ENCODE results near the gene A4GALT. TPM values are rescaled to one million over a fixed set of nuclear protein-coding genes. Genes with fewer than 3 reads are reported as not detected.

Gene A4GALT, protein sequence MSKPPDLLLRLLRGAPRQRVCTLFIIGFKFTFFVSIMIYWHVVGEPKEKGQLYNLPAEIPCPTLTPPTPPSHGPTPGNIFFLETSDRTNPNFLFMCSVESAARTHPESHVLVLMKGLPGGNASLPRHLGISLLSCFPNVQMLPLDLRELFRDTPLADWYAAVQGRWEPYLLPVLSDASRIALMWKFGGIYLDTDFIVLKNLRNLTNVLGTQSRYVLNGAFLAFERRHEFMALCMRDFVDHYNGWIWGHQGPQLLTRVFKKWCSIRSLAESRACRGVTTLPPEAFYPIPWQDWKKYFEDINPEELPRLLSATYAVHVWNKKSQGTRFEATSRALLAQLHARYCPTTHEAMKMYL
- 10 to 100 TPM in 2 of 4 donors, 1 to 10 TPM in 2; 6.2 to 17.3 (median 9.1) TPM for total RNA-seq

DNA sequence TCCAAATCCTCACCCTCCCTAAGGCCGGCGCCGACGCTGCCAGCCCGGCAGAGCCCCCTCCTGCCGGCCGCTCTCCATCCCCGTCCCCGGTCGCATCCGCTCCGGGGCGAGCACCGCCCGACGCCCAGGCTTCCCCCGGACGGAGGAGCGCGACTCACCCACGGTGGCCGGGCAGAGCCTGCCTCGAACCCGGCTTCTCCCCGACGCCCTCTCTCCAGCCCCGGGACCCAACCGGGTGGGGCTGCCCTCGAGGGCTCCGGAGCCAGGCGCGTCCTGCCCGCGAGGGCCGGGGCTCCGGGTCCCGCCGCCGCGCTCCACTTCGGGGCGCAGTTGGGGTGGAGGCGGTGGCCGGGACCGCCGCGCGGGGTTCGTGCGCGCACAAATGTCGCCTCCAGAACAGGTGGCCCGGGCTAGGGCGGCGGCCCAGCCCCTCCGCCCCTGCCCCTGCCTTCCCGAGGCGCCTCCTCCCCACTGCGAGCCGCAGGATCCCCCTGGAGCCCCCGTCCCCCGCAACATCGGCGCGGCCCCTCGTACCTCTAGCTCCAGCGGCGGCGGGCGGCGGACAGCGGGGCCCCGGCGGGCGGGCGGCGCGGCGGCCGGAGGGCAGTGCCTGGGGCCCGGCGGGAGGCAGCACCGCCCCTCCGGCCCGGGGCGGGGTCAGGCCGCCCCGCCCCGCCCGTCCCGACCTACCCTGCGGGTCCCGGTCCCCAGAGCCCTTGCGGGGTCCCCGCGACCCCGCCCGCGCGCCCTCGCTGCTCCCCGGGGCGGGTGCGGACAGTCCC, at the start of gene A4GALT:
A4GALT (minus strand) TSS at position 608 of the 782 bp plus-strand sequence. CDS start 26,919 bp downstream, outside the sequence.
- no peak for DNase-seq
- TF ChIP-seq, protein P1, sequence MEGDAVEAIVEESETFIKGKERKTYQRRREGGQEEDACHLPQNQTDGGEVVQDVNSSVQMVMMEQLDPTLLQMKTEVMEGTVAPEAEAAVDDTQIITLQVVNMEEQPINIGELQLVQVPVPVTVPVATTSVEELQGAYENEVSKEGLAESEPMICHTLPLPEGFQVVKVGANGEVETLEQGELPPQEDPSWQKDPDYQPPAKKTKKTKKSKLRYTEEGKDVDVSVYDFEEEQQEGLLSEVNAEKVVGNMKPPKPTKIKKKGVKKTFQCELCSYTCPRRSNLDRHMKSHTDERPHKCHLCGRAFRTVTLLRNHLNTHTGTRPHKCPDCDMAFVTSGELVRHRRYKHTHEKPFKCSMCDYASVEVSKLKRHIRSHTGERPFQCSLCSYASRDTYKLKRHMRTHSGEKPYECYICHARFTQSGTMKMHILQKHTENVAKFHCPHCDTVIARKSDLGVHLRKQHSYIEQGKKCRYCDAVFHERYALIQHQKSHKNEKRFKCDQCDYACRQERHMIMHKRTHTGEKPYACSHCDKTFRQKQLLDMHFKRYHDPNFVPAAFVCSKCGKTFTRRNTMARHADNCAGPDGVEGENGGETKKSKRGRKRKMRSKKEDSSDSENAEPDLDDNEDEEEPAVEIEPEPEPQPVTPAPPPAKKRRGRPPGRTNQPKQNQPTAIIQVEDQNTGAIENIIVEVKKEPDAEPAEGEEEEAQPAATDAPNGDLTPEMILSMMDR (IDR thresholded peaks at IDR 0.05), result no peak
- no peak for TF ChIP-seq POLR2A (IDR thresholded peaks at IDR 0.05)
- Histone ChIP-seq H3K4me3 (peak within 1 kb of the TSS; percentile 53 to 68 (median 68)), H3K27ac (peak within 1 kb of the TSS; percentile 79 to 89 (median 82)), H3K36me3 (no peaks in the 10 kb centered on the region), H3K27me3 (peaks cover 4 to 8% of the 10 kb centered on the region in 2 donors), H3K4me1 (peaks cover 0 to 20% (median 10%) of the 10 kb centered on the region in 4 donors), H3K9me3 (no peaks in the 10 kb centered on the region)

DNA sequence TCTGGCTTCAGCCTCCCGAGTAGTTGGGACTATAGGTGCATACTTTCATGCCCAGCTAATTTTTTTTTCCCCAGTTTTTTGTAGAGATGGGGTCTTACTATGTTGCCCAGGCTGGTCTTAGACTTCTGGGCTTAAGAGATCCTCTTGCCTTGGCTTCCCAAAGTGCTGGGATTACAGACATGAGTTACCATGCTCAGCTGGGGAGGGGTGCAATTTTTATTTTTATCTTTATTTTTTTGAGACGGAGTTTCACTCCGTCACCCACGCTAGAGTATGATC, 49.7 kb upstream of the A4GALT start:
- Histone ChIP-seq H3K9me3 (no peaks in the 10 kb centered on the region), H3K4me3 (peak overlapping the region in 1 of 4 donors; percentile 33)

DNA sequence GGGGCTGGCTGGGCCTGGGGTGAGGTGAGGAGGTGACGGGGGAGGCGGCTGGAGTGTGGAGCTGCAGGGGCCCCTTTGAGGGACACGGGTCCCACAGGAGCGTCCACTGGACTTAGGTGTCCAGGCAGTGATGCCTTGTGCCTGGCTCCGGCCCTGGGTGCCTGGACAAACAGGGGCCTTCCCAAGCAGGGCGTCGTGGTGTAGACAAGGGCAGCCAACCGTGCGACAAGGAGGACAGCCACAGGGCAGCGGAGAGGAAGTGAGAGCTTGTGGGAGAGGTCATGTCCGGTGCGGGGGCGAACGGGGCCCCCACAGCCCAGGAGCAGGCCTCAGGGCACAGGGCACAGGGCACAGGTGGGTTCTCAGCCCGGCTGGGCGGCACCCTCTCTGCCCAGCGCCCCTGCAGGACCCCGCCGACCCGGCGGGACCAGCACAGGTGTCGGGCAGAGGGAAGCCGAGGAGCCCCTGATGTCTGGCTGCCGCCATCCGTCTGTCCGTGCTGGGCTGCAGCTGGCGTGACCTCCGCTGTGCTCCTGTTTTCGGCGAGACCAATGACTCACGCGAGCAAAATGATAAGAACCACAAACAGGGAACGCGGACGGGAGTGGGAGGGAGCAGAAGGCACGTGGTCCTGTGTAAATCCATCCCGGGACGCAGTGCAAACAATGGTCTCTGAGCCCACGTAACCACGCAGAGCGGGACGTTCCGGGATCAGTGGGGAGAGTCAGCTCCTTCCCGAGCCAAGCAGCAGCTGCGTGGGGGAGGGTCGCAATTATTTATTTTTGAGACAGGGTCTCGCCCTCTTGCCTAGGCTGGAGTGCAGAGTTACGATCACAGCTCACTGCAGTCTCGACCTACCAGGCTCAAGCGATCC, 49.1 kb upstream of the A4GALT start:
- no peaks in the 10 kb centered on the region for H3K9me3 ChIP-seq
- peak overlapping the region in 3 of 4 donors; percentile 4 to 33 (median 21) for H3K4me3 ChIP-seq
- peak; percentile 65 to 79 (median 76) for DNase-seq
- H3K27me3 ChIP-seq, result no peaks in the 10 kb centered on the region
- TF ChIP-seq, protein P1 (IDR thresholded peaks at IDR 0.05), result no peak
- no peak for TF ChIP-seq POLR2A (IDR thresholded peaks at IDR 0.05)
- H3K4me1 ChIP-seq, result peaks cover 0 to 18% (median 14%) of the 10 kb centered on the region in 4 donors
- no peaks in the 10 kb centered on the region for H3K36me3 ChIP-seq
- H3K27ac ChIP-seq, result peak overlapping the region in 1 of 4 donors; percentile 65

More for the DNA sequence above, 49.7 kb upstream of the A4GALT start:
- peak overlapping the region in 1 of 4 donors; percentile 65 for H3K27ac ChIP-seq
- no peak for TF ChIP-seq POLR2A (IDR thresholded peaks at IDR 0.05)
- TF ChIP-seq, protein P1 (IDR thresholded peaks at IDR 0.05), result no peak
- H3K36me3 ChIP-seq, result no peaks in the 10 kb centered on the region
- H3K4me1 ChIP-seq, result peaks cover 0 to 18% (median 14%) of the 10 kb centered on the region in 4 donors
- no peak for DNase-seq
- H3K27me3 ChIP-seq, result no peaks in the 10 kb centered on the region

DNA sequence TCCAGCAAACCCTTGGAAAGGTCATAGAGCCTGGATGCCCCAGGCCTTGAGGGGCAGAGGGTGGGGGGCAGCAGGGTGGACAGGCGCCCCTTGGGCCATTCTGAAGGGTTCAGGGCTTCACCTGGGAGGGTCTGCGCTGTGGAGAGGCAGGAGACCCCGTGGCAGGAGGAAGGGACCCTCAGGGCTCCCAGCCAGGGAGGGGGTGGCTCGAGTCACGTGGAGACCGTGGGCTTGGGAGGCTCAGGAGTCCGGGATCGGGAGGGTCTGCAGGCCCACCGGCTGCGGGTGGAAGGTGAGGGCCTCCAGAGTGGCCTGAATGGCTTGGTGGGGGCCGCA, 48.5 kb upstream of the A4GALT start:
- no peak for DNase-seq
- no peaks in the 10 kb centered on the region for H3K27me3 ChIP-seq
- peaks cover 0 to 18% (median 14%) of the 10 kb centered on the region in 4 donors for H3K4me1 ChIP-seq
- H3K9me3 ChIP-seq, result no peaks in the 10 kb centered on the region
- TF ChIP-seq, protein P1 (IDR thresholded peaks at IDR 0.05), result no peak
- TF ChIP-seq POLR2A (IDR thresholded peaks at IDR 0.05), result no peak
- H3K27ac ChIP-seq, result peak overlapping the region in 1 of 4 donors; percentile 65
- no peak overlapping the region for H3K4me3 ChIP-seq
- no peaks in the 10 kb centered on the region for H3K36me3 ChIP-seq

DNA sequence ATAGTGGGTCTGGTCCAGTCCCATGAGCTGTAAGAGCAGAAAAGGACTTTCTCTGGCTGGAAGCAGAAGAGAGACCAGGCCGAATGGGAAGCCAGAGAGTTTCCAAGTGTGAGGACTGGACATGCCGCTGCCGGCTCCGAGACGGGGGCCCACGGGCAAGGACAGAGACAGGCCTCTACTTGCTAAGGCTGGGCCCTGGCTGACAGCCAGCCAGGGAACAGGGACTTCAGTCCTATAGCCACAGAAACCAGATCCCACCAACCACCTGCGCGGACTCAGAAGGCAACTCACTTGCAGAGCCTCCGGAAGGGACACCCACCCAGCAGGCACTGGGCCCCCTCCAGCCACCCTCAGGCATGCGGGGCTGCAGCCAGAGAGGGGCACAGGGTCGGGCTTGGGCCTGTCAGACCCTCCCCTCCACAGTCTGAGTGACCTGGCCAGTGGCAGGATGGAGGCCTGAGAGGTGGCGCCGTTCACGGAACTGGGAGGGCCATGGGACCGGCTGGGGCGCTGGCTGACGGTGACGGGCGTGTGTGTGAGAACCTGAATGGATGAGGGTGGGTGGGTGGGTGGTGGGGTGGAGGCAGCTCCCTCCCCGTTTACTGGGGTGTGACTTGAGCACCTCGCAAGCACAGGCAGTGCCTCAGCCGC, 47.8 kb upstream of the A4GALT start:
- H3K27ac ChIP-seq, result no peak overlapping the region

More for the DNA sequence above, 47.8 kb upstream of the A4GALT start:
- H3K4me1 ChIP-seq, result peaks cover 0 to 18% (median 14%) of the 10 kb centered on the region in 4 donors
- H3K4me3 ChIP-seq, result no peak overlapping the region
- no peaks in the 10 kb centered on the region for H3K36me3 ChIP-seq
- no peaks in the 10 kb centered on the region for H3K27me3 ChIP-seq
- peak in 1 of 3 donors; percentile 23 for DNase-seq
- no peaks in the 10 kb centered on the region for H3K9me3 ChIP-seq
- TF ChIP-seq POLR2A (IDR thresholded peaks at IDR 0.05), result no peak
- TF ChIP-seq, protein P1 (IDR thresholded peaks at IDR 0.05), result no peak
